ENCODE measurements around the gene SMARCAL1. TPM values are rescaled to one million over a fixed set of nuclear protein-coding genes. Genes with fewer than 3 reads are reported as not detected.

SMARCAL1 gene
- total RNA-seq, 2 donors from 2014 or later: 29.1 to 35.1 TPM

- TF ChIP-seq CTCF (conservative IDR thresholded peaks at IDR 0.05): no peak
- Histone ChIP-seq H3K36me3 (ENCODE audit: control insufficient read depth, insufficient read depth, low read length) (peaks cover 84% of the 10 kb centered on the region), H3K4me3 (ENCODE audit: low read length) (no peak overlapping the region), H3K4me1 (ENCODE audit: control insufficient read depth, insufficient read depth, low read length) (no peaks in the 10 kb centered on the region), H3K9ac (ENCODE audit: extremely low read depth, low read length, poor library complexity, severe bottlenecking) (no peak overlapping the region), H3K9me3 (ENCODE audit: control insufficient read depth, low read length) (peaks cover 27% of the 10 kb centered on the region), H3K27me3 (ENCODE audit: control insufficient read depth, insufficient read depth, low read length, poor library complexity, severe bottlenecking) (no peaks in the 10 kb centered on the region), H3K27ac (ENCODE audit: low read depth, low read length) (no peak overlapping the region)
- H3K36me3 Mint-ChIP-seq (ENCODE audit: low read depth): peaks cover 75% of the 10 kb centered on the region
- peaks cover 7% of the 10 kb centered on the region for H3K9me3 Mint-ChIP-seq
- H3K4me3 Mint-ChIP-seq: no peak overlapping the region
- H3K27me3 Mint-ChIP-seq (ENCODE audit: insufficient read depth): no peaks in the 10 kb centered on the region
- no peak for DNase-seq
- WGBS, 2 experiments (ENCODE audit: insufficient coverage in 1 of 2, insufficient read length in 1 of 2): 86 to 96% methylated on average over 2 of the region's 2 CpGs
- H3K4me1 Mint-ChIP-seq: no peaks in the 10 kb centered on the region
- H3K27ac Mint-ChIP-seq: no peak overlapping the region
Measured at GRCh38 chr2:216426166-216426777, 14.0 kb downstream of the SMARCAL1 start.

GRCh38 chr2:216426938-216427337, 14.7 kb downstream of the SMARCAL1 start:
- no peaks in the 10 kb centered on the region for H3K4me1 ChIP-seq (ENCODE audit: control insufficient read depth, insufficient read depth, low read length)
- H3K4me3 ChIP-seq (ENCODE audit: low read length): no peak overlapping the region
- no peak for DNase-seq
- no peaks in the 10 kb centered on the region for H3K27me3 ChIP-seq (ENCODE audit: control insufficient read depth, insufficient read depth, low read length, poor library complexity, severe bottlenecking)
- H3K36me3 Mint-ChIP-seq (ENCODE audit: low read depth): peaks cover 77% of the 10 kb centered on the region
- H3K27me3 Mint-ChIP-seq (ENCODE audit: insufficient read depth): no peaks in the 10 kb centered on the region
- H3K9ac ChIP-seq (ENCODE audit: extremely low read depth, low read length, poor library complexity, severe bottlenecking): no peak overlapping the region
- no peaks in the 10 kb centered on the region for H3K4me1 Mint-ChIP-seq
- no peak for TF ChIP-seq CTCF (conservative IDR thresholded peaks at IDR 0.05)
- WGBS, 2 experiments (ENCODE audit: insufficient coverage in 1 of 2, insufficient read length in 1 of 2): 86 to 88% methylated on average over 4 of the region's 4 CpGs
- peaks cover 84% of the 10 kb centered on the region for H3K36me3 ChIP-seq (ENCODE audit: control insufficient read depth, insufficient read depth, low read length)
- H3K9me3 Mint-ChIP-seq: peaks cover 7% of the 10 kb centered on the region
- no peak overlapping the region for H3K4me3 Mint-ChIP-seq
- no peak overlapping the region for H3K27ac Mint-ChIP-seq
- H3K9me3 ChIP-seq (ENCODE audit: control insufficient read depth, low read length): peaks cover 27% of the 10 kb centered on the region
- no peak overlapping the region for H3K27ac ChIP-seq (ENCODE audit: low read depth, low read length)

- no peaks in the 10 kb centered on the region for H3K27me3 Mint-ChIP-seq (ENCODE audit: insufficient read depth)
- H3K36me3 Mint-ChIP-seq (ENCODE audit: low read depth): peaks cover 77% of the 10 kb centered on the region
- no peak overlapping the region for H3K9ac ChIP-seq (ENCODE audit: extremely low read depth, low read length, poor library complexity, severe bottlenecking)
- H3K27me3 ChIP-seq (ENCODE audit: control insufficient read depth, insufficient read depth, low read length, poor library complexity, severe bottlenecking): no peaks in the 10 kb centered on the region
- H3K27ac ChIP-seq (ENCODE audit: low read depth, low read length): no peak overlapping the region
- H3K4me3 Mint-ChIP-seq: no peak overlapping the region
- TF ChIP-seq CTCF (conservative IDR thresholded peaks at IDR 0.05): no peak
- H3K4me1 ChIP-seq (ENCODE audit: control insufficient read depth, insufficient read depth, low read length): no peaks in the 10 kb centered on the region
- no peak for DNase-seq
- 96 to 97% methylated on average over 5 to 6 of the region's 6 CpGs for WGBS, 2 experiments (ENCODE audit: insufficient coverage in 1 of 2, insufficient read length in 1 of 2)
- peaks cover 7% of the 10 kb centered on the region for H3K9me3 Mint-ChIP-seq
- no peaks in the 10 kb centered on the region for H3K4me1 Mint-ChIP-seq
- peaks cover 82% of the 10 kb centered on the region for H3K36me3 ChIP-seq (ENCODE audit: control insufficient read depth, insufficient read depth, low read length)
- no peak overlapping the region for H3K27ac Mint-ChIP-seq
- H3K9me3 ChIP-seq (ENCODE audit: control insufficient read depth, low read length): peaks cover 24% of the 10 kb centered on the region
- no peak overlapping the region for H3K4me3 ChIP-seq (ENCODE audit: low read length)
Measured at GRCh38 chr2:216428618-216429350, 16.5 kb downstream of the SMARCAL1 start.

Measured in endodermal cell (in vitro differentiated cells).